ENCODE measurements around the gene ANAPC13.

The ANAPC13 gene

DNA sequence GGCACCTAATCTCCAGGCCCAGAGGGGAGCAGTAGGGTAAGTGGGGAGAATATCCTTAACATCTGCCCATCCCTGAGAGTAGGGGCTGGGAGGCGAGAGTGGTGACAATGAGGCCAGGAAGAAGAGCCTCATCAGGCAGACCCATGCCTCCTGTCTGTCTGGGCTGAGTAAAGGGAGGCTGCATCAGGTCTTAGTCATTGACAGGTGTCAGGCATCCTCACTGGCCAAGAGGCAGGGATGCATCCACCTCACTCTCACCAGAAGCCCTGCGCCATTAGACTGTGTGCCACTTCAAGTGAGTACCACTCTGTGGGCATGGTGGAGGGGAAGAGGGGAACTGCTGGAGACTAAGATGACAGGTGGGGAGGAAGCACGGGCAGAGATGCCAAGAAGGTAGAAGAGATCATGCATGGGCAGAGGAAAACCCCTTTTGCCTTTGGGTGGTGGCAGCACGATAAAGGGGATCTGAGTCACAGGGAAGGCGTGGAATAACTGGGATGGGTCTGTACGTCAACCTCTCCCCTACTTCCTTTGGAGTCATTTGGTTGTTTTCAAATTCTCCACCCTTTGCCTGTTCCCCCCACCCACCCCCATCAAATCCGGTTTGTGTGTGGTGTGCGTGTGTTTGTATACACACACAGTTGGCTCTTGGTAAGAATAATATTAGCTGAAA lies 14.1 kb downstream of the ANAPC13 start:
- no peak overlapping the region for H3K27ac ChIP-seq (ENCODE audit: low read depth, low read length)
- H3K27me3 ChIP-seq (ENCODE audit: low read length) = no peaks in the 10 kb centered on the region
- no peaks in the 10 kb centered on the region for H3K79me2 ChIP-seq (ENCODE audit: insufficient read depth, low read length)
- no peak for TF ChIP-seq EZH2phosphoT487 (conservative IDR thresholded peaks at IDR 0.05; ENCODE audit: low read length)
- TF ChIP-seq, protein P1, sequence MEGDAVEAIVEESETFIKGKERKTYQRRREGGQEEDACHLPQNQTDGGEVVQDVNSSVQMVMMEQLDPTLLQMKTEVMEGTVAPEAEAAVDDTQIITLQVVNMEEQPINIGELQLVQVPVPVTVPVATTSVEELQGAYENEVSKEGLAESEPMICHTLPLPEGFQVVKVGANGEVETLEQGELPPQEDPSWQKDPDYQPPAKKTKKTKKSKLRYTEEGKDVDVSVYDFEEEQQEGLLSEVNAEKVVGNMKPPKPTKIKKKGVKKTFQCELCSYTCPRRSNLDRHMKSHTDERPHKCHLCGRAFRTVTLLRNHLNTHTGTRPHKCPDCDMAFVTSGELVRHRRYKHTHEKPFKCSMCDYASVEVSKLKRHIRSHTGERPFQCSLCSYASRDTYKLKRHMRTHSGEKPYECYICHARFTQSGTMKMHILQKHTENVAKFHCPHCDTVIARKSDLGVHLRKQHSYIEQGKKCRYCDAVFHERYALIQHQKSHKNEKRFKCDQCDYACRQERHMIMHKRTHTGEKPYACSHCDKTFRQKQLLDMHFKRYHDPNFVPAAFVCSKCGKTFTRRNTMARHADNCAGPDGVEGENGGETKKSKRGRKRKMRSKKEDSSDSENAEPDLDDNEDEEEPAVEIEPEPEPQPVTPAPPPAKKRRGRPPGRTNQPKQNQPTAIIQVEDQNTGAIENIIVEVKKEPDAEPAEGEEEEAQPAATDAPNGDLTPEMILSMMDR (IDR thresholded peaks at IDR 0.05; ENCODE audit: insufficient read depth, low read length, poor library complexity, severe bottlenecking) = no peak
- no peak overlapping the region for H3K4me3 ChIP-seq (ENCODE audit: insufficient read depth, low read length, poor library complexity, severe bottlenecking)
- no peaks in the 10 kb centered on the region for H4K20me1 ChIP-seq (ENCODE audit: low read depth, low read length)
- no peak overlapping the region for H3K9ac ChIP-seq (ENCODE audit: low read length)
- H3K9me2 ChIP-seq (replicated peaks; ENCODE audit: insufficient read depth, low read length) = no peaks in the 10 kb centered on the region
- H3K36me3 ChIP-seq (ENCODE audit: low read length) = no peaks in the 10 kb centered on the region
- no peak overlapping the region for H3K4me2 ChIP-seq (ENCODE audit: low read depth, low read length, poor library complexity, severe bottlenecking)
- H3K9me3 ChIP-seq (ENCODE audit: insufficient read depth, low read length) = no peaks in the 10 kb centered on the region
- no peak overlapping the region for H2AFZ ChIP-seq (ENCODE audit: low read depth, low read length, severe bottlenecking)
- H3F3A ChIP-seq (ENCODE audit: insufficient read depth) = no peaks in the 10 kb centered on the region

DNA sequence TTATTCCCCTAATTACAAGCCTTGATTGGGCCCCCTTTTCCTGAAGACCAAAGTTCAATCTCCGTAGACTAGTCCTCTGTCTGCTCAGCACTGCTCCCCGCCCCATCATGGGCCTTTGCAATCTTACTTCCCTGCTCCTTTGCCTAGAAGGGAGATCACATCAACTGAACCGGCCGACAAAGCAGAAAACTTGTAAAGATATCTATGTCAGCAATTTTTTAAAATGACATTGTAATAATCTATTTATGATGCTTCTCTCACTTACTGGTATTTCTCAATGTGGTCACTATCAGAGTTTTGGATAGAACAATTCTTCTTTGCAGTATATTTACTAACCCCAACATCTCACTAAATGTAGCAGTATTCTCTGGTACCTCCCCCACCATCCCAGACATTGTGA lies 17.3 kb downstream of the ANAPC13 start:
- Histone ChIP-seq H3K9ac (ENCODE audit: low read length) (no peak overlapping the region), H3K9me3 (ENCODE audit: insufficient read depth, low read length) (no peaks in the 10 kb centered on the region), H3K27ac (ENCODE audit: low read depth, low read length) (no peak overlapping the region), H3K4me3 (ENCODE audit: insufficient read depth, low read length, poor library complexity, severe bottlenecking) (no peak overlapping the region), H4K20me1 (ENCODE audit: low read depth, low read length) (no peaks in the 10 kb centered on the region), H3K27me3 (ENCODE audit: low read length) (no peaks in the 10 kb centered on the region), H3F3A (ENCODE audit: insufficient read depth) (no peaks in the 10 kb centered on the region), H3K79me2 (ENCODE audit: insufficient read depth, low read length) (no peaks in the 10 kb centered on the region), H3K36me3 (ENCODE audit: low read length) (no peaks in the 10 kb centered on the region), H3K4me2 (ENCODE audit: low read depth, low read length, poor library complexity, severe bottlenecking) (no peak overlapping the region), H3K9me2 (replicated peaks; ENCODE audit: insufficient read depth, low read length) (no peaks in the 10 kb centered on the region), H2AFZ (ENCODE audit: low read depth, low read length, severe bottlenecking) (no peak overlapping the region)
- no peak for TF ChIP-seq EZH2phosphoT487 (conservative IDR thresholded peaks at IDR 0.05; ENCODE audit: low read length)

DNA sequence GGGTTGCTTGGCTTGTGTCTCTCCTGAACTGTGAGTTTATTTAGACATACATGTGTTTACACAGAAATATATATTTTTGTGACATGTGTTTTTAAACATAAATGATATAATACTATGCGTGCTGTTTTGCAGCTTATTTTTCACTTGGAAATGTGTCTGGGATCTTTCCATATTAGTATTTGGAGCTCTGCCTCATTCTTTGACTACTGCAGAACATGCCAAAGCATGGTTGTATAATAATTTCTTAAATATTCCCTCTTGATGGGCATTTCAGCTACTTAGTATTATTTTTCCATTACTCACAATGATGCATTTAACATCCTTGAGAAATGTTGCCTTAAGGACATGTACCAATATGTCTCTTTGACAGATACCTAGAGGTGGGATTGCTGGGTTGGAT lies 19.5 kb downstream of the ANAPC13 start:
- H3K27me3 ChIP-seq (ENCODE audit: low read length) = no peaks in the 10 kb centered on the region
- no peak overlapping the region for H3K4me3 ChIP-seq (ENCODE audit: insufficient read depth, low read length, poor library complexity, severe bottlenecking)
- no peaks in the 10 kb centered on the region for H3K79me2 ChIP-seq (ENCODE audit: insufficient read depth, low read length)
- no peaks in the 10 kb centered on the region for H4K20me1 ChIP-seq (ENCODE audit: low read depth, low read length)
- H3K36me3 ChIP-seq (ENCODE audit: low read length) = no peaks in the 10 kb centered on the region
- TF ChIP-seq, protein P1 (IDR thresholded peaks at IDR 0.05; ENCODE audit: insufficient read depth, low read length, poor library complexity, severe bottlenecking) = no peak
- TF ChIP-seq EZH2phosphoT487 (conservative IDR thresholded peaks at IDR 0.05; ENCODE audit: low read length) = no peak
- H3K4me2 ChIP-seq (ENCODE audit: low read depth, low read length, poor library complexity, severe bottlenecking) = no peak overlapping the region
- H3K9me2 ChIP-seq (replicated peaks; ENCODE audit: insufficient read depth, low read length) = no peaks in the 10 kb centered on the region
- no peak overlapping the region for H3K27ac ChIP-seq (ENCODE audit: low read depth, low read length)
- H2AFZ ChIP-seq (ENCODE audit: low read depth, low read length, severe bottlenecking) = no peak overlapping the region
- H3K9me3 ChIP-seq (ENCODE audit: insufficient read depth, low read length) = no peaks in the 10 kb centered on the region
- no peaks in the 10 kb centered on the region for H3F3A ChIP-seq (ENCODE audit: insufficient read depth)
- H3K9ac ChIP-seq (ENCODE audit: low read length) = no peak overlapping the region

DNA sequence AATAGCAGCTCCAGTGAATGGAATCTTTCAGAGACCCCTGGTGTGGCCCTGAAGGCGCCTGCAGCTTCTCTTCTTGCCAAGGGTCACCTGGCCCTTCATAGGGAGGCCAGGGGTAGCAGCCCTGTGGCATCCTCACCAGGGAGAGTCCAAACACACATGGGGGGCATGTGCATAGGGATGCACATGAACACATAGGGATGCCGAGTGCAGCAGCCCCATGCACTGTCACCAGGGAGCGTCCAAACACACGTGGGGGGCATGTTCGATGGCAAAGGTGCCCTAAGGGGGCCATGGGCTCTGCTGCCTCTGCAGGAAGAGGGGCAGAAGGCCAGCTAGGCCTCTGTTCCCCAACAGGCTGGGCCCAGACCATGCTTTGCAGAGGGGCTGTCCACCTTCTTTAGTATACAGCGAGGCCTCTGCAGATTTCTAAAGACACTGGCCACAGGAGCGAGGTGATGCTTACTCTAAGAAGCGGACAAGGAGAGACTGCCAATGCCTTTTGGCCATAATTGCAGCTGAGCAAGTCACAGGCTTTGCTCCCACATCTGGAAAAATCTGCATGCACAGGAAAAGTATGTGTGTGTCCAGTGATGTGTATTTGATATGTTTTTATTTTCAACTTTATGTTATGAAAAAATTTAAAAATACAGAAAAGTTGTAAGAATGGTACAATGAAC lies 21.0 kb downstream of the ANAPC13 start:
- H3K9ac ChIP-seq (ENCODE audit: low read length) = no peak overlapping the region

More for the DNA sequence above, 21.0 kb downstream of the ANAPC13 start:
- no peaks in the 10 kb centered on the region for H3K9me2 ChIP-seq (replicated peaks; ENCODE audit: insufficient read depth, low read length)
- H4K20me1 ChIP-seq (ENCODE audit: low read depth, low read length) = no peaks in the 10 kb centered on the region
- H3K27ac ChIP-seq (ENCODE audit: low read depth, low read length) = no peak overlapping the region
- H3K27me3 ChIP-seq (ENCODE audit: low read length) = no peaks in the 10 kb centered on the region
- no peak overlapping the region for H3K4me2 ChIP-seq (ENCODE audit: low read depth, low read length, poor library complexity, severe bottlenecking)
- H3K36me3 ChIP-seq (ENCODE audit: low read length) = no peaks in the 10 kb centered on the region
- no peaks in the 10 kb centered on the region for H3K79me2 ChIP-seq (ENCODE audit: insufficient read depth, low read length)
- H3K9me3 ChIP-seq (ENCODE audit: insufficient read depth, low read length) = no peaks in the 10 kb centered on the region
- TF ChIP-seq, protein P1 (IDR thresholded peaks at IDR 0.05; ENCODE audit: insufficient read depth, low read length, poor library complexity, severe bottlenecking) = no peak
- no peaks in the 10 kb centered on the region for H3F3A ChIP-seq (ENCODE audit: insufficient read depth)
- H3K4me3 ChIP-seq (ENCODE audit: insufficient read depth, low read length, poor library complexity, severe bottlenecking) = no peak overlapping the region
- H2AFZ ChIP-seq (ENCODE audit: low read depth, low read length, severe bottlenecking) = no peak overlapping the region
